HTERT RPE-1 (cell line): ENCODE measurements around the gene MOB3A.

Experiments
- in situ Hi-C: fragments of 300-500 bp; cut with MboI; formaldehyde crosslinking; loops from 4 replicates; pipeline ENCODE4 v1.14.3; 2020; ENCODE audit warnings: low sequenced_read_pairs

MOB3A gene

DNA sequence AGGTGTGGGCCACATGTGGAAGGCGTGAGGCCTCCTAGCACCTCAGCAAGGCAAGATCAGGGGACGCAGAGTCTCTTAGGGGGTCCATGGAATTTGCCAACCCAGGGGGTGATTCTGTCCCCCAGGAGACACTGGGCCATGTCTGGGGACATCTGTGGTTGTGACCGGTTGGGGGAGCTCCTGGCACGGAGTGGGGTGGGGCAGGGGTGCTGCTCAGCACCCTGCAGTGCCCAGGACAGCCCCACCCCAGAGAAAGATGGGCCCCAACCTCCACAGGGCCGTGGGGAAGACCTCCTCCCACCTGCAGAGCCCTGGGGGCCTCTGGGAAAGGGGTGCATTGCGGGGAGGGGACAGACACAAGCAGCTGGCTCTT, 49.1 kb downstream of the MOB3A start:
- in situ Hi-C loops, result no loop called here

DNA sequence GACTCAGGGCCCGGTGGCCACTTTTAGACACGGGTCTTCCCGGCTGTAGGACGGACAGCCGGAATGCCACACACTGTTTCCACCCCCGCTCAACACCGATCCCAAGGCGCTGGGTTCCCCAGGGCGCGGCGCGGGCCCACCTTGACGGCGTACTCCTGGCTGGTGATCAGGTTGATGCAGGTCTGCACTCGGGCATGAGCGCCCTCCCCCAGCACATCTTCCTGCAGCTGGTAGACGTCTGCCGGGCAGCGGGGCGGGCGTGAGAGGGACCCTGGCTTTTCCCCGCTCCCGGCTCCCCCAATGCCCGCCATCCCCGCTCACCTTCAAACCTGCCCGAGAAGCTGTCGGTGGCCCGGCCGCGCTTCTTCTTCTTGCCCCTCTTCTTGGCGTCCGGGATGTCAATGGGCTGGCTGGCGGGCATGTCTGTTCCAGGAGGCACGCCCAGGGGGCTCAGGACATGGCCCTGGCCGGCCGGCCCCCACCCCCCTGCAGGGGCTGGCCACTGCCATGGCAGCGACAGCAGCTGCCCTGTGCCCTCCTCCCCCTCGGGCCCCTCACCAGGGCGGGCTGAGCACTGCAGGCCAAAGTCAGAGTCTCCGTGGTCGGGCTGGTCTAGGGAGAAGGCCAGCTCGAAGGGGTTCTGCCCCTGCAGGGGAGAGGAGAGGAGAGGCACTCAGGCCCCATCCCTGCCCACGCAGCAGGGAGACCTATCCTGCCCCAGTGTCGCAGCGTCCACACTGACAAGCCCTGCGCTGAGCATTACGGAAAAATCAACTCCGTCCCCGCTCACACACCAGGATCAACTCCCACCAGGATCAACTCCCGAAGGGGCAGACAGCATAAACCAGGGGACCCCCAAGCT, 49.8 kb downstream of the MOB3A start:
- in situ Hi-C loops, result no loop called here

DNA sequence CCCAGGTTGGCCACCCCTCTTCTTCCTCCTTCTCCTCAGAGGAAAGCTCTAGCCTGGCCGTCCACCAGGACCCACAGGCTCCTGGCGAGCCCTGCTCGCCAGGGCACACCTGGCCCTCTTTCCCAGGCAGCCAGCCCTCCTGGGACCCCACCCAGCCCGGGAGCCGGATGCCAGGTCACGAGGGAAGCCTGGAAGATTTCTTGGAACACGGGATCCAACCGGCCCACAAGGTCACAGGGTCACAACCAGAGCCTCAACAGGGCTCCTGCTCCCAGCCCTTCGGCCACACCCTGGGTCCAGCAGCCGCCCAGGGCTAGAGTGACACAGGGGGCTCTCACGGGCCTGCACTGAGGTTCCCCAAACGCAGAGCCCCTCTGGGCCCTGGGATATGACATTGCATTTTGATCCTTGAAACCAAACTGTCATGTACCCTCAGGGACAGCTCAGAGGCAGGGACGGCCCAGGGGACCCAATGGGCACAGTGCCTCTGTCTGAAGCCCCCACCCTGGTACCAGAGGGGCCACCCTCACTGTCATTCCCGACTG, 50.6 kb downstream of the MOB3A start:
- in situ Hi-C loops, result no loop called here

DNA sequence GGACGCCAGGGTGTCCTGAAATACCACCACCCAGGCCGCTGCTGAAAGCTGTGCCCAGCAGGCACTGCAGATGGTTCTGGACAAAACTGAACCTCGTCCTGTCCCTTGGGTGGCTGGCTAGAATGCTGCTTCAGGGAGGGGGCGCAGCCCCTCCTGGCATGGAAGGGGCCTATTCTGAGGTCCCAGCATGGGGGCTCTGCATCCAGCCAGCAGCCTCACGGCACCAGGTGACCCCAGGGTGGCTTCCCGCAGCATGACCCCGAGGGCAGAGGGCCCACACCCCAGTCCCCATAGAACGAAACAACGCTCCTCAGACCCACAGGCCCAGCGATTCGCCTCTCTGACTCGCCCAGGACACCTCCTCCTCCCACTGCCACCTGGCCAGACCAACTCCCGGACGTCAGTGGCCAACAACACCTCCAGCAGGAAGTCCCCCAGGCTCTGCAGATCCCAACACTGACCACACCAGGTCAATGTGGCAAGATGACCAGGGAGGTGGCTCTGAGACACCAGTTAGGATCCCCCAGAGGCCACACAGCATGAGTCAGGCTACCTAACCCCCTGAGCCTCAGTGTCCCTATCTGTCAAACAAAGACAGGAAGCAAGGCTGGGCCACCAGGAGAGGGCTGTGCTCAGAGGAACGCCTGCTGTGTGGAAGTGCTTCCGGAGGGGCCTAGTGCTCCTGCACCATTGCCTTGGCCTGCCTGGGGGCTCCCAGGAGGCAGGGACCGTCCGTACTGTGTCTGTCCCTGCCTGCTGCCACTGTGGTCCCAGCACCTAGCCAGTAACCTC, 51.2 kb downstream of the MOB3A start:
- in situ Hi-C loops, result no loop called here

DNA sequence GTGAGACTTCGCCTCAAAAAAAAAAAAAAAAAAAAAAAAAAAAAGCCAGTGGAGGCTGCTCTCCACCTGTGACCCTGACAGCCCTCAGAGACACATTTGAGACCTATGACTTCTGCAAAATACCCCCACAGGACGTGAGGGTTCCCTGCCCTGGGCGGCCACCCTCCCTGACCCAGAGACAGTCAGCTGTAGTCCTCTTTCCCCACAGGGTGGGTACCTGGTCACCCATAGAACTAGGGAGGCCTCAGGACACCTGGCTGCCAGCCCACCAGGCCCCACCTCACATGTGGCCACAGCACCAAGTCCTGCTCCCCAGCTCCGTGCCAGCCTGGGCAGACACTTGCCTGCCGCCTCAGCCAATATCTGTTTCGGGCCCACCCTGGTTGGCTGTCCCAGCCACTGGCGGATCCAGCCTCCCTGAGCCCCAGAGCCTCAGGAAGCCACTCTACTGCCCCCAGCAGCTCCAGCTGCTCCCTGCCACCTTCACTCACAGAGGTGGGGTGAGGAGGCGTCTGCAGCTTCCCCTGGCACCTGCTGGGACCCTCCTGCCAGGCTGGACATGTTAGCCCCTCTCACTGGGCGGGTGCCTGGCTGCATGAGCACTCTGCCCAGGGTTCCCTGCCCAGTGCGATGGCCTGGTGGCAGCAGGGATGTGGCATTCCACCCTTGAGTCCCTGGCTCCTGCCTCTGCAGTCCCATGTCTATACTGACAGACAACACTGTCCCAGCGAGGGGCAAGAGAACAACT, 52.0 kb downstream of the MOB3A start:
- in situ Hi-C loops, result no loop called here

DNA sequence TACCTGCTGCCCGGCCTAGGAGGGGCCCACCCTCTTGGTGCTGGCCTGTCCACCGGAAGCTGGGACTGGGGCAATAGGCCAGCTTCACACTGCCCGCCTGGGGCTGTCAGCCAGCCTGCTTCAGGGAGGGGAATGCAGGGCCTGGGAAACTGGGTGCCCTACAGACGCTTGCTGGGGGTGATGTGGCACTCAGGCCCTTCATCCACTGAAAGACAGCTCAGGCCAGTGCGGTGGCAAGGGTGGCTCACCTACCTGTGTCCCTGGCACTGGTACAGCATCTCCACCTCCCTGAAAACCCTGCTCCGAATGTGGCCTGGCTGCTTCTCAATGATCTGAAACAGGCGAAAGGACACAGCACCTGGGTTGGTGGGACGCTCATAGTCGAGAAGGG, 52.9 kb downstream of the MOB3A start:
- in situ Hi-C loops, result no loop called here

DNA sequence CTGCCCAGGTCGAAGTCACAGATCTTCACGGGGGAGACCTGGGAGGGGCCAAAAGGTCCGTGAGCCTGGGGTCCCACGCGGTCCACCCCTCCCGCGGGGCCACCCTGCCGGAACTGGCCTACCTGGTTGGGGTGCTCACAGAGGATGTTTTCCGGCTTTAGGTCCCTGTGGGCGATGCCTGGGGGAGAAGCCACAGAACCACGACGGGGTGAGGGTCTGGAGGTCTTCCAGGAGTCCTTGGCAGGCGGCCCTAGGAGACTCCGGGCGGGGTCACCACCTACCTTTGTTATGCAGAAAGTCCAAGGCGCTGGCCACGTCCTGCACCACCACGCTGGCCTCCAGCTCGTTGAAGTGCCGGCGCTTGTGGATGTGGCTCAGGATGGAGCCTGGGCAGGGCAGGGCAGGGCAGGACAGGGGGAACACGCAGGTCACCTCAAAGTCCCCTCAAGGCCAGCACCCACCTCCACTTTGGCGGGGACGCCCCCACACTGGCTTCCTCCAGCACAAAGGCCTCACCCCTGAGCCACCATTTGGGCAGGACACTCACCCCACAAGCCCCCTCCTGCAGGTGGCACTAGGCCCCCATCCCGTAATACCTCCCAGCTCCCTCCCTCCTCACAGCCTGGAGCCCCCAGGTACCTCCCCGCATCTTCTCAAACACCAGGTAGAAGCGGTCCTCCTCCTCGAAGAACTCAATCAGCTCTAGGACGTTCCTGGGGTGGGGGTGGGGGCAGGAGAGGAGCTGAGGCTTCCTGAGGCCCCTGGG, 53.5 kb downstream of the MOB3A start:
- in situ Hi-C loops, result no loop called here

DNA sequence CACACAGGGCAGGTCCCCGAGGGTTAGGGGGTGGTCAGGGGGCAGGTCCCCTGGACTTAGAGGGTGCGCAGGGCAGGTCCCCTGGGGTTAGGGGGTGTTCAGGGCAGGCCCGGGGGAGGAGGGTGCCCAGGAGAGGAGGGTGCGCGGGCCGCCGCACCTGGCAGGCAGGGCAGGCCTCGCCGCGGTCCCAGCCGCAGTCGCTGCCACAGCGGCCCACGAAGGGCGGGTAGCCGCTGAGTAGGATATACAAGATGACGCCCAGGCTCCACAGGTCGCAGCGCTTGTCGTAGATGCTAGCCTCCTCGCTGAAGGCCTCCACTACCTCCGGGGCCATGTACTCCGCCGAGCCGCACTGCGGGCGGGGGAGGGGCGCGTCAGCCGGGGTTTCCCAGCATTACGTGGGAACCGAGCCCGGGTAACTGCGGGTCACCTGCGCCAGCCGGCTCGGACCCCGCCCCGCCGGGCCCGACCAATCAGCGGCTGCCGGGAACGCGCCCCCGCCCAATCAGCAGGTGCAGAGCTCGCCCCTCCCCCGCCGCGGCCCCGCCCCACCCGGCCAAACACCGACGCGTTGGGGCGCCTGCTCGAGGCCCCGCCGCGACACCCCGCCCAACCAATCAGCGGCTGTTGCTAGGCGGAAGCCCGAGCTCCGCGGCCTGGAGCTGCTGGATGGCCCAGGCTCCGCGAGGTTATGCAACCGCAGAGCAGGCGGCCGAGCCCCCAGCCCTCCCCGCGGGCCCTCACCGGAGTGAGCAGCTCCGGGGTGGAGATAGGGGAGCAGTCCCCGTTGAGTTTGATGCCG, 54.2 kb downstream of the MOB3A start:
- in situ Hi-C loops, result no loop called here

DNA sequence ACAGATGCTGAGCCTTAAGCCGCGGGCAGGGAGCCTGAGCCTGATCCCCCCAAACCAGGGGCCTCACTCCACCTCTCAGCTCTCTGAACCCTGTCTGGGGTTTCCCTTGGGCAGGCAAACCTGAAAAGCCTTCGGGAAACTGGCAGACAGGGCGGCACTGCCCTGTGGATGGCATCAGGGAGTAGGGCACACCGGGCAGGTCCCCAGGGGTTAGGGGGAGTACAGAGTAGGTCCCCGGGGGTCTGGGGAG, 54.8 kb downstream of the MOB3A start:
- in situ Hi-C loops, result no loop called here

DNA sequence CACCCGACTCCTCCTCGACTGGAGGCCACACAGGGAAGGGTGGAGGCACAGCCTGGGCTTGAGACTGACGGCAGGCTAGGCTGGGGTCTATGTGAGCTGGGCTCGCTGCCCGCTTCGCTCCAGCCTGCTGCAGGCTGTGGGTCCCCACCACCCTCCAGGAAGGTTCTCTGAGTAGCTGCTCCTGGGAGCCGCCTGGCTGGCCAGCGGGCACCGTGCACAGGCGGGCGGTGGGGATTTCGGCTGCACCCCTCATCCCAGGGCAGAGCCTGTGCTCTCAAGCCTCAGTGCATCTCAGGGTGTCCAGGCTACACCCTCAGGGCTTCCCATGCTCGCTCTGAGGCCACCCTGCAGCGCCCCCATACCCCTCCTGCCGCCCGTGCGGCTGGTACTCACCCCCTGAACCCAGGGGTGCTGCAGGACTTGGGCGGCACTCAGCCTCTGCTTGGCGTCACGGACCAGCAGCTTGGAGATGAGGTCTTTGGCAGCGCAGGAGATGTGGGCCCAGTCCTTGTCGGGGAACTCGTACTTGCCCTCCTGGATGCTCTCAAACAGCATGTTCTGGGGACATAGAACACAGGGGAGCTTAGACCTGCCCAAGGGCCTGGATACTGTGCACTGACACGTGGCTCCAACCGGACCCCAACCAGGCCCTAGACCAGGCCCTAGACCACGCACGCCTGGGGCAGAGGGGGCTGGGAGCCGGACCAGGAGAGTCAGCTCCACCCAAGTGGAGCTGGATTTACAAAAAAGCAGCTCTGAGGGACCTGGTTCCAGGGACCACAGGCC, 55.3 kb downstream of the MOB3A start:
- in situ Hi-C loops, result no loop called here

DNA sequence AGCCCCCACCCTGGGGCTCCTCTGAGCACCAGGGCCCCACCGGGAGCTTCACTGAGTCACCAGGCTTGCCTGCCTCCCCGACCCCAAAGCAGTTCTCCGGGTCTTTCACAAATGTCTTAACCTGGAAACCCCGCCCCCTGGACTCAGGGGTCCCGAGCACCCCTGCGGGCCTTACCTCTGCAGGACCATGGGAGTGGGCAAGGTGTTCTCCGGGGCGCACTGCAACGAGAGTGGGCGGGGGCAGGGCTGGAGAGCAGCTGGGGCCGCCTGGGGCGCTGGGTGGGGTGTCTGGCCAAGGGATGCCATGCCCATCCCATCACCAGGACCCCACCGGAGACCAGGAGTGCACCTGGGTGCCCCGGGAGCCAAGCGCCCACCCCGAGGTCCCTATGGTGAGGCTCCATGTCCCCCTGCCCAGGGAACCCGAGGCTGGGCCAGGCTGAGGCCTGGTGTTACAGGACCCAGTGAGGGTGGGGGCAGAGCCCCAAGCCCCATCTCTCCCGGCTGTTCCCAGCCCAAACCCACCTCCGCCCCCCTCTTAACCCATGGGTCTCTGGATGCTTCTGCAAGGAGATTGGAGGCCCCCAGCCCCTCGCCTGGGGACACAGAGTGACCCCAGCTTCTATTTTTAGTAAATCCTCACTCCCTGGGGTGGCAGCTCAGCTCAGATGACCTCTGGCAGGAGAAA, 56.0 kb downstream of the MOB3A start:
- in situ Hi-C loops, result no loop called here

DNA sequence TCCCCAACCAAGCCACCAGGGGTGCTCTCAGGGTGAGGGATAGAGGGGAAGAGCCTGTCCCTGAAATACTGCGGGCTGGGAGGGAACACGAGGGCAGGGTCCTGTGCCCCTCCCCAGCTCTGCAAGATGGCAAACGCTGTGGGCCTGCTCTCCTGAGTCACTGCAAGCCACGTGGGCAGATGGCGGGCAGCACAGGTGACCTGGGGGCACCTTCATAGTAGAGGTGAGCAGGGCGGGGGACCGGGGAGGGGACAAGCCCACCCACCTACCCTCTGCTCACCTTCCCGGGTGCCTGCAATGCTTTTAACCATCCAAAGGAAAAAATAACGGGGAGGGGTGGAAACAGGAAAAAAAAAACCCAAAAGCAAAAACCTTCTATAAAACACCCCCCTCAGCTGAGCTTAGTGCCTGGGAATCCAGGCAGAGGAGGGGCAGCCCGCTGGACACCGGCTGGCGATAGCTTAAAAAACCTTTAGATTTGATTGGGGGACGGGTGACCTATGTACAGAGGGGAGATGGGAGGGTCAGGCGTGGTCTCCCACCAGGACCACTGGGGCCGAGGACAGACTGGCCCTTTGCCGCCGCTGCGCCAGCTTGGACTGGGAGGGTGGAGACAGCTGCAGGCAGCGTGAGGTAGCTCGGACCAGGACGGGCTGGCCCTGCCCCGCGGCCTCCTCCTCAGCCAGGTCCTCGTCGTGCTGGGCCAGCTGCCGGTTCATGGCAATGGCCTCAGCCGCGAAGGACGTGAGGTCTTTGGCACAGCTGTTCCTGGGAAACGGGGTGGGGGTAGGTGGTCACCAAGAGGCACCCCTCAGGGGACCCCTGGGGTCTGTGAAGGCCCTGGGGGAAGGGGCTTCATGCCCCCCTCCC, 56.8 kb downstream of the MOB3A start:
- in situ Hi-C loops, result no loop called here

DNA sequence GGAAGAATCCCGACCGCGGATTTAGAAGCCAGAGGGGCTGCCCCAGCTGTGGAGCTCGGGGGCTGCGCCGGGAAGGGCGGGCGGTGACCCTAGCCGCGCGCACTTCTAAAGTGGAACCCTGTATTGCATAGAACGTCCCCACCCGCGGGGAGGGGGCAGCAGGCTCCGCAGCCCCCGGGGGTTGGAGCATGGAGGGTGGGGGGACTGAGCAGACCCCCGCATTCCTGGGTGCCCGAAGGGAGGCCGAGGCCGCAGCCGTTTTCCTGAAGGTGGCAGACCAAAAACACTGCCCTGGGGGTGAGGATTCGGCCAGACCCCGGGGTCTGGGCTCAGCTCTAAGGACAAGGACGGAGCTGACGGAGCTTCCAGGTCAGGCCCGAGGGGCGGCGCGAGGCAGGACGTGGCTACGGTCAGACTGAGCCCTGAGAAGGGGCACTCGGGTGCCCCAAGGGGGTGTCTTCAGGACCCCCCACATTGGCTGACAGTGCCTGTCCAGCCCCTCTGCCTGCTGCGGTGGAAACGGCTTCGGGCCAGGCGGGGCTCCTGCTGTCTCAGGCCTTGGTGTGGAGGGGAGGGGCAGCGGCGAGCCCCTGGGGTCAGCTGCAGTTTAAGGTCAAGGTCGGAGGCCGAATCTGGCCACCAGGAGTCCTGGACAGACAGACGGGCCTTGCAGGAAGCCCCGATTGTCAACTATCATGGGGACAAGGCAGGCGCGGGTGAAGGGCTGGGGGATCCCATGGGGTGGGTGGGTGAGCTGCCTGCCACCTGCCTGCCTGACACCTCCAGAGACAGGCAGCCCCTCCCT, 57.6 kb downstream of the MOB3A start:
- in situ Hi-C loops, result no loop called here

DNA sequence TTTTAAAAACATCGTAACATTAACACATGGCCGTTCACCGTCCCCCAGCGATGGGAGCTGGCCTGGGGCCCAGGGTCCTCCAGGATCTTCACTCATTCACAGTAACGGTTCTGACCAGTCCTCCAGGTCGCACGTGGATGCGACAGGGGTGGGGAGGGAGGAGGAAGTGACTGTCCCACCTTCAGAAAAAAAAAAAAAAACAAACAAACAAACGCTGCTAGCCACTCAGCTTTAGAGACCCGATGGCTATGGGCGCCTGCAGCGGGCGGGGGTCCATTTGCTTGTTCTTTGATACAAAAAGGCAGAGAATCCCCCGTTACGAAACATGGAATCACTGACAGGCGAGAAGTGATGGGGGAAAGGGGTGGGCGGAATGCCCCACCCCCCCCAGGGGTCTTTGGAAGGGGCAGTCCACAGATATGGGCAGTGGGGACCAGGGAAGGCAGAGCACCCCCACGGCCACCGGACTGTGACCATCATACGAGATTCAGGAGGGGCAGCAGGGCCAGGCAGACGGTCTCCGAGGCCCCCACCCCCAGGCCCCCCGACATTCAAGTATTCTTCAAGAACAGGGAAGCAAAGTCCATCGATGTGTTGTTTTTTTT, 58.4 kb downstream of the MOB3A start:
- in situ Hi-C loops, result no loop called here

DNA sequence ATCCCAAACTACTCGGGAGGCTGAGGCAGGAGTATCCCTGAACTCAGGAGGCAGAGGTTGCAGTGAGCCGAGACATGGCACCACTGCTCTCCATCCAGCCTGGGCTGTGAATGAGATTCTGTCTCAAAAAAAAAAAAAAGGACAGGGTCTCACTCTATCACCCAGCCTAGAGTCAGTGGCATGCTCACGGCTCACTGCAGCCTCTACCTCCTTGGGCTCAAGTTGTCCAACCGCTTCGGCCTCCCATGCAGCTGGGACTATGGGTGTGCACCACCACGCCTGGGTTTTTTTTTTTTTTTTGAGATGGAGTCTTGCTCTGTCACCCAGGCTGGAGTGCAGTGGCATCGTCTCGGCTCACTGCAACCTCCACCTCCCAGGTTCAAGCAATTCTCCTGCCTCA, 59.7 kb downstream of the MOB3A start:
- in situ Hi-C loops, result no loop called here

DNA sequence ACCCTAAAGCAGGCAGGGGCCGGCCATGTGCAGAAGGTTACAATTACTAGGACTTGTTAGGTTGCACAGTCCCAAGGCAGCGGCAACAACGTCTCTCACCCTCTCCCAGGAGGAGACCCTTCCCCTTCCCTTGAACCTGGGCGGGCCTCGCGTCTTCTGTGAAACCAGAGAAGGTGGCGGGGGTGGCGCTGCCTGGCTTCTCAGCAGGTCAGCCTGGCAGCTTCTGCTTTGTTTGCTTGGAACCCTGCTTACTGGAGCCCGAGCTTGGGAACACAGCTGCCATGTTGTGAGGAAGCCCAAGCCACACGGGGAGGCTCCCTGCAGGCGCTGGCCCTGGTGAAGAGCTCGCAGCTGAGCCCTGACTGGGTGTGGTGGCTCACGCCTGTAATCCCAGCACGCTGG, 60.5 kb downstream of the MOB3A start:
- in situ Hi-C loops, result no loop called here
